Activated CD4-positive, alpha-beta T cell treated with anti-CD3 and anti-CD28 coated beads, Interleukin-10, Interleukin-2, amounts not matched to agents 100 ng/mL and 50 ng/mL, durations not matched to agents 16 hours and 8 hours (primary cell): ENCODE measurements around the gene TIMM44.

ENCODE experiments used
- DNase-seq: peaks from one replicate; pipeline ENCODE4 v3.0.0-alpha.2; 2020

TIMM44 gene

DNA sequence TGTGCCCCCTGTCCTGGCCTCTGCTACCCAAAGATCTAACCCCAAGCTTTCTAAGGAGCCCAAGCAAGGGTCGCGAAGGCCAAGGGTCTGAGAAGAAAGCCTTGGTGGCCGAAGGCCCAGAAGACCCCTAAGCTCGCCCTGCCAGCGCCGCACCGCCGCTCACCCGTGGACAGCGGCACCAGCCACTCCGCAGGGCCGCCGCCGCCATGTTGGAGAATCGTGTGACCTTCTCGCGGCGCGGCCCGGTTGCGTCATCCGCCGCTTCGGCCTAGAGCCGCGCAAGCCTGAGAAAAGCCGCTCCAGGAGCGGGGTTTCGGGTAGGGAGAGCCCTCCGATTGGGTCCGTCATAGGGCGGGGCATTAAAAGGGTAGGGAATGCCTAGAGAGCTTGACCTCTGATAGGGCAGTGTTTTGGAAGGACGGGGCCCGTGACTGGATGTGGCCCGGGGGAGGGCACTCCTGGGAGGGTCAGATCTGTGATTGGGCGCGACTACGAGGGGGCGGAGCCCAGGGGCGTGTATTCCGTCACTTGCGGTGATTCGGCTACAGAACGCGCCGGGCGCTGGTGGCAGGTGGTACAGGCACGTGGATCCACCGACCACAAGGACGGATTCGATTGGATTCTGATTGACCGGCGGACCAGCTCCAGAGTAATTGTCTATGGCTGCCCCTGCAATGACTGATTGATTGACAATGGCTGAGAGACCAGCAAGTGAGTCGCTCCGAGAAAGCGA is at the start of gene TIMM44:
Gene TIMM44 (minus strand): TSS at position 223 of the 733 bp plus-strand sequence. CDS start 15 bp downstream, at position 208.
- DNase-seq, result peak; percentile 100

DNA sequence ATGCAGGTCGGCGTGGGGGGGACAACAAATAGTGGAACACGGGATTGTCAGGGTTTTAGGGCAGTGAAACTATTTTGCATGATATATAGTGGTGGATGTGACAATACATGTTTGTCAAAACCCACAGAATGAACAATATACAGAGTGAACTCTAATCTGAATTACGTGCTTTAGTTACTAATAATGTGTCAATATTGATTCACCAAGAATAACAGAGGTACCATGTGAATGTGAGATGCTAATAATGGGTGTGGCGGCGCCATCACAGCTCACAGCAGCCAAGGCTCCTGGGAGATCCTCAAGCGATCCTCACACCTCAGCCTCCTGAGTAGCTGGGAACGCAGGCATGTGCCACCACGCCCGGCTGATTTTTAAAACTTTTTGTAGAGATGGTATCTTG is 49.1 kb upstream of the TIMM44 start:
- DNase-seq, result no peak

DNA sequence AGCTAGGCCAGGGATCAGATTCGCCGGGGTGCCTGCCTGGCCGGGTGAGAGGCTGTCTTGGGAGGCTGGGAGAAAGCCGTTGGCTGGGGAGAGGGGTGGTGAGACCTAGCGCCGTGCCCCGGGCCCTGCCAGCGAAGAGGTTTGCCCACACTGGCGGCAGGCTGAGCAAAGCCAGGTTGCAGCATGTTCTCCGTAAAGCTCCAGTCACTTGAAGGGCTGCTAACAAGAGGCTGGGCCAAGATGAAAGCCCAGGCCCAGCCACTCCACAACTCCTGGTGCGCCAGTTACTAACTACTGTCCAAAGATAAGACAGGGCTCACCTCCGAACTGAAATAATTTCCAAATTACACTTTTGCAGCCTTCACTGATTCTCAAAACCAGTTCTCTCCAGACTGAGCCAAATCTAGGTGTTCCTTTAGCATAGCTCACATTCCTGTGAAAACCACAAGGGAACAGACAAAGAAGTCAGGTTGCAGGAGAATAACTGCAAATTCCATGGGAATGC is 45.7 kb upstream of the TIMM44 start:
- DNase-seq, result no peak

- no peak for DNase-seq
These were observed 44.8 kb upstream of the TIMM44 start for GRCh38 chr19:7988307-7988706.

GRCh38 chr19:7987114-7987768 is 43.8 kb upstream of the TIMM44 start:
- no peak for DNase-seq

GRCh38 chr19:7986321-7987113 is 43.1 kb upstream of the TIMM44 start:
- DNase-seq, result no peak

DNA sequence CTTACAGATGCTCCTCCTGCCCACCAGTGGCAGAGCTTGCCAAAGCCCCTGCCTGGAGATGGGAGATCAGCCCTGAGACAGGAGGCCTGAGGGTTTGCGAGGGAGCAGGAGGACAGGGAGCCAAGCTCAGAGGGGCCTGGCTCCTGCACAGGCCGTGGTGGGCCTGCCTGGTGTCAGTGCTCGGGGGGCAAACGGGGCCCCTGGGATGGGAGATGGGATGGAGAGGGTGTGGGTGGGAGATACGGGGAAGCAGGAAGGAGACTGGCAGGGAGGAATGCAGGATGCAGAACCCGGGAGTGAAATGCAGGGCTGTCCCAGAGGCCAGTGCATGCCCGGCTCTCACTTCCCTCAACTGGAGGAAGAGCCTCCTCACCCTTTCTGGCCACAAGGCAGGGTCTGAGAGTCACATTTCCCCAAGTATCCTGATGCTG is 42.0 kb upstream of the TIMM44 start:
- no peak for DNase-seq

DNA sequence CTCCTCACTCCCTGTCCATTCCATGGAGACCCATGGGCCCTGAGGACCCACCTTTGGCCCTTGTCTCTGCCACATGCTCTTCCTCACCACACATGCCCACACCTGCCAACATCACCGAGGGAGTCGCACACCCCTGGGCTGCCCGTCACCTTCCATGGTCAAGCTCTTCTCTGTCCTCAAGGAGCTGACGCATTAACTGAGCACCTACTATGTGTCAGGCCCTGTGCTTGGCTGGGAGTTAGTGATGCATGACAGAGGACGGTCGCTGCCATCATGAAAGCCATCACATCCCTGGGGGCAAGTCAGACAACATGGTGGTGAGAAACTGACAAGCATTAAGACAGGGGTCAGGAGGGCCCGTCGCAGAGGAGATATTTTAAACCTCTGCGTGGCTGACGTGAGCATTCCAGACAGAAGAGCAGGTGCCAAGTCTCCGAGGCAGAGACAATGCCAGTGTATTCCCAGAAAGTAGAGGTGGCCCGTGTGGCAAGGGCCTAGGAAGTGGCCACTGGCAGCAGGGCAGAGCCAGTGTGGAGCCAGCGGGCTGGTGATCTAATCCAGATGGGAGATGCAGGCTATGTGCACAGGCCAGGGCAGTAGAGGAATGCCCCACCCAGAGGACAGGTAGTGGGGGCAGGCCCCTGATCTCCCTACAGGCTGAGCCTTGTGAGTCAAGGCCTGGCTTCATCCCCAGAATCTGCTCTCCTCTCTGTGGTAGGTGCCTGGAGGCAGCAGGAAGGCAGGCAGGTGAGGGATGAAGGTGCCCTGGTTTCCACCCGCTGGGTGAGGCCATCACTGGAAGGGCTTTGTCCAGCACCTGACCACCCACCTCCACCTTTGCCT is 40.8 kb upstream of the TIMM44 start:
- no peak for DNase-seq

DNA sequence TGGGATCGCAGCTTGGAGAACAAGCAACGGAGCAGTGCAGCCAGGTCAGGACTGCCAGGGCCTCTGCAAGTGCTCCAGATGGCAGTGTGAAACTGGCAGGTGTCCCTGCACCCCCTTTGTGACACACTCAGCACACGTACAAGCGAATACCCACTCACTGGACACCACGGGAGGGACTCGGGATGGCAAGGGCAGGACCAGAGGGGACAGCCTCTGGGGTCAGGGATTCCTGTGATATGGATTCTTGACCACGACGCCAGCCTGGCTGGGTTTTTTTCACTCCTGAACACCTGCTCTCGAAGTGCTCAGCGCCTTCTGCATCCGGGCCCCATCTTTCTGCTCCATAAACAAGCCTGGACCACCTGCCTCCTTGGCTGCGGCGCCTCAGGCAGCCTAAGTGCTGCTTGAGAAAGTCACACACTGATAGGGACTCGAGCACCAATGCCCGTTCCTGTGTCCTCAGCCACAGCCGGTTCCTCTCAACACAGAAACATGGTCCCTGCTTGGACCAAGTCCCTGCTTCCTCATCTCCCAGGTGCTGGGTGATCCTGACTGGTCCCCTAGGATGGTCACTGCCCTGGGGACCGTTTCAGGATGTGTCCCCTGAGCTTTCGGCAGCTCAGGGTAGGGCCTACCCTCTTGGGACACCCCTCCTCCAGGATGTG is 40.0 kb upstream of the TIMM44 start:
- no peak for DNase-seq

- no peak for DNase-seq
These were observed 39.2 kb upstream of the TIMM44 start for GRCh38 chr19:7982651-7983099.

- DNase-seq, result no peak
These were observed 38.6 kb upstream of the TIMM44 start for GRCh38 chr19:7982103-7982502.

DNA sequence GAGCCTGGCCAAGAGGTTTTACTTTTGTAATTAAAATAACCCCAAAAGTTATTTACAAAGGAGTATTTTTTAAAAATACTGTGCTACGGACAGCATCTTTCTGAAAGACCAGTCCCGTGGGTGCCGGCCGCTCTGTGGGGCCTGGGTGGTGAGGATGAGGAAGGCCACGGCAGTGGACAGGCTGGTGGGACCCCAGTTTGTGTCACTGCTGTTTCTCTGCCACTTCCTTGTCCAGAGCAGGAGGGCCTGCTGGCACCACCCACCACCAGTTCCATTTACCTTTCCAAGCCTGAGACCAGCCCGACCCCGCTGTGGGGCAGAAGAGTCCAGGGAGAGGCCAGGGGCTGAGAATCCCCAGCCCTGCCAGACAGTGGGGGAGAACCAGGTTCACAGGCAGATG is 38.2 kb upstream of the TIMM44 start:
- no peak for DNase-seq

- no peak for DNase-seq
These were observed 37.7 kb upstream of the TIMM44 start for GRCh38 chr19:7981199-7981598.

- DNase-seq, result no peak
These were observed 37.2 kb upstream of the TIMM44 start for GRCh38 chr19:7980635-7981121.

DNA sequence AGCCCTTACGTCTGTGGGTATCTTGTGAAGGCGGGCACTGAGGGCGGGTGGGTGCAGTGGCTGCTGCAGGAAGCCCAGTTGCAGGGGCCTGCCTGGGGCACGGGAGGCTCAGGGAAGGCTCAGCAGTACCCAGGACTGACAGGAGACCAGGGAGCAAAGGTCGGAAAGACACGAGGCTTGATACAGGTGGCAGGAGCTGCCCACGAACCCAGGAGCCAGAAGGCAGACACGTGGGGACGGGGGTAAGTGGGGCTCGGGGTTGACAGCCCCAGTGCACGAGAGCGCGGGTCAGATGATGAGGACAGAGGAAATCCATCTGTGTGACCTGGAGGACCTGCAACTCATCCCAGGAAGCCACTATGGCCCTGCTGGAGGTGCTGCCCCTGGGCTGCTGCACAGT is 36.7 kb upstream of the TIMM44 start:
- no peak for DNase-seq

DNA sequence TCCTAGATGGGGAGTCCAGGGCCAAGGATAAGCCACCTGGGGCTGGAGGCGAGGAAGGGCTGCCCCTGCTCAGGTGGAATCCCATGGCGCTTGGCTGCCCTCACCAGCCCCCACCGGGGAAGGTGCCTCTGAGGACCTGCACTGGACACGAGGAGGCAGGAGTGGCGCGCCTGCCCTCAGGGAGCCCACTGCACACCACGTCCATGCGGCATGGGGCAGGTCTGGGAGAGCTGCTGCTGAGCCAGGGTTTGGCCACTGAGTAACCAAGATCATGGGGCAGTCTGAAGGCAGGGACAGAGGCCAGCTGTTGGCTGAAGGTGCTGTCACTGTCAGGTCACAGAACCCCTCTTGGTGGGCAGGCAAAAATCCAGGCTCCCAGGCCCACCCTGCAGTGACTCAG is 36.1 kb upstream of the TIMM44 start:
- no peak for DNase-seq

DNA sequence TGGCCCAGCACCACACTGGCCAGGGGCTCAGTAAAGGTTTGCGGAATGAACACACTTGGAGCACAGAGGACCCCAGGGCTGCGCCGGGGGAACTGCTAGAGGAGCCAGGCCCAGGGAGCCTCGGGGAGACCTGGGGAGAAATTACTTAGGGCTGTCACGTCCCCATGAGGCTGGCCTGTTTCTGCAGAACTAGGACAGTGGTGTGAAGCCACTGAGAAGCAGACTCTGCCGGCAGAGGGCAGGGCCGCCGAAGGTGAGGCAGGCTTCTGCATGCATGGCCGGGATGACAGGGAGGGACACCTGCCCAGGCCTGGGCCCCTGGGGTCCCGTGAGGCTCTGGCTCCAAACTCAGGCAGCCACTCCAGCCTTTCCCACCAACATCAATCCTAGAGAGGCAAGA is 35.5 kb upstream of the TIMM44 start:
- no peak for DNase-seq

DNA sequence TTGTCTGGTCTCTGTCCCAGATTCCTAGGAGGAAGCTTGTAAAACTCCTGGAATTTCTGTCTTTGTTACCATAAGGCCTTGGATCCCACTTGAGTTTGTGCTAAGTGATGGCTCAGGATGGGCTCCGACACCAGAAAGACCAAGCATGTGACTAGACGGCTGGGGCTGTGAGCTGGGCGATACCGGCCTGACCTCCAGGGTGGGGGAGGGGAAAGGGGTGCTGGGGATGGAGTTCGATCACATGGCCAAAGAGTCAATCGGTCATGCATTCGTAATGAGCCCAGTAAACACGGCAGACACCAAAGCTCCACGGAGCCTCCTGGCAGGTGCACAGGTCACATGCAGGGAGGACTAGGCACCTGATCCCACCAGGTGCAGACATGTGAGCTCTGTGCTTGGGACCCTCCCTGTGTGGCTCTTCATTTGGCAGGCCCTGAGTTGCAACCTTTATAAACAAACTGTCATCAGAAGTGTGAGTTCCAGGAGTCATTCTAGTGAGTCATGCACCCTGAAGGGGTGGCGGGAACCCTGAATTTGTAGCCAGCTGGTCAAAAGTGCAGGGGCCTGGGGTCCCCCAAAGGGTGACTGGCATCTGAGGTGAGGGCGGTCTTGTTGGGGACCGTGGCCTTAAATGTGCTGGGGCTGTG is 34.8 kb upstream of the TIMM44 start:
- DNase-seq, result no peak

DNA sequence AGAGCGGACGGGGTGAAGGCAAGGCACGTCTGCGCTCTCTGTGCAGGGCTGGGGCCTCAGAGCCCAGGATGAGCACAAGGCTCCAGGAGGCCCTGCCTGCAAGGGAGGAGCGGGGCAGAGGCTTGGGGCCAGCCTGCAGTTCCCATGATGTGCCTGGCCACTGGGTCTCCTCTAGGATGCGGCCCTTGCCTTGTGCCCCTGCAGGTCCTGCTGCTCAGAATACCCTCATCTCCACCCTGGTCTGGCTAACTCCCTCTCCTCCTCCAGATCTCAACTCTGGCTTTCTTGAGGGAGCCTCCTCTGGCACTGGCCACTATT is 34.2 kb upstream of the TIMM44 start:
- no peak for DNase-seq

DNA sequence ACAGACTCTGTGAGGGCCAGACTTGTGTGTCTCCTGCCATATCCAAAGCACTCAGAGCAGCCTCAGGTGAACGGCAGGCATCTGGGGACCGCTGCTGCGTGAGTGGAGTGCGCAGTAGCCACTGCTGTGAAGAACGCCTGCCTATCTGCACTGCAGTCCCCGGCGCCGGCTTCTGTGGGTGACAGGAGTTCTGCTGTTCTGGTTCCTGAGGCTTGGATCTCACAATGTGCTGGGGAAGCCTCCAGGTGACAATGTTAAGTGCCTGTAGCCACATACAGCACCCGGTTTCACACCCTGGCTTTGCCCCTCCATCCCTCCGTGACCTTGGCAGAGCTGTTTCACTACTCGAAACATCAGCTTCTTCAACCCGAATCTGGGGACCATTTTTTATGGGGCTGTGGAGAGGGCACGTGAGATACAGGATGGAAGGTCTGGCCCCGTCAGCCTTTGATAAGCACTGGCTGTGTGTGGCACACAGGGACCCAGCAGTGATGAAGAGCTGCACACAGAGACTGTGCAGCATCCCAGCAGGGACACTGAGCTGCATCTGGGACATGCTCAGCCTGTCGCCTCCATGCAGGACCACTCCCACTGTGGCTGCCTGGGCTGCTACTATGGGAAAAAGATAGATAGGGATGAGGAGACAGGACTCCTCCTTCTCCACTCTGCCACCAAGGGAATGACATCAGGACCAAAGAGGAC is 33.7 kb upstream of the TIMM44 start:
- DNase-seq, result no peak

DNA sequence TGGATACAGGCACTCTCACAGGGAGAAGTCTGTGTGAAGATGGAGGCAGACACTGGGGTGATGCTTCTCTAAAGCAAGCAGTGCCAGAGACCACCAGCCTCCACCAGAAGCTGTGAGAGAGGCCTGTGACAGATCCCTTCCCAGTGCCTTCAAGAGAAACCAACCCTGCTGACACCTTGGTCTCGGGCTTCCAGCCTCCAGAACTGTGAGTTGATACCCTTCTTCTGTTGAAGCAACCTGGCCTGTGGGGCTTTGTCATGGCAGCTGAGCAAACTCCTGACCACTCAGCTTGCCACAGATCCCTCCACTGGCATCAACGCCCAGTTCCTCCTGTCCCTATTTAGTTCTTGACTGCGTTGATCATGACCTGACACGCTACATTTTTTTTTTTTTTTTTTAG is 33.0 kb upstream of the TIMM44 start:
- DNase-seq, result no peak
